ENCODE measurements around the gene CHSY1.

DNA sequence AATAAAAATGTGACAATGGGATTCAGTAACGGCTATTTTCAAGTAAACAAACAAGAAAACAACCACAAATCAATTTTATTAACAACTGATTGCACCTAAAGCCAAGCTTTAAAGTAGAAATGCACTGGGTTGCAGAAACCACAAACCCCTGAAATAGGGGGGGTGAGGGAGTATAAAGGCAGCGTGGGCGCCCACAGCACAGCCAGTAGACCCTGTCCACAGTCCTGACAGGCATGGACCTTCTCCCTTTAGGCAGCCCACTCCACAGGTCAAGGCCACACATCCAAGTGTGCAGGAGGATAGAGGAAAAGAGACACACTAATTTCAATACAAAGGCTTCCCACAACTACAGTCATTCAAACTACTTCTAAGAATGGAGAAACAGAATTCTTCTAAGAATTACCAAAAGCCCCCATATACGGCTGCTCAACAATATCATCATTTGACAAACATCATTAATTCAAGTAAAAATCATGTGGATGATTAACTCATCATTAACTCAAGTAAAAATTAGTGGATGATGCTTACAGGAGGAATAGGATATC, 48.7 kb downstream of the CHSY1 start:
- TF ChIP-seq, protein P1, sequence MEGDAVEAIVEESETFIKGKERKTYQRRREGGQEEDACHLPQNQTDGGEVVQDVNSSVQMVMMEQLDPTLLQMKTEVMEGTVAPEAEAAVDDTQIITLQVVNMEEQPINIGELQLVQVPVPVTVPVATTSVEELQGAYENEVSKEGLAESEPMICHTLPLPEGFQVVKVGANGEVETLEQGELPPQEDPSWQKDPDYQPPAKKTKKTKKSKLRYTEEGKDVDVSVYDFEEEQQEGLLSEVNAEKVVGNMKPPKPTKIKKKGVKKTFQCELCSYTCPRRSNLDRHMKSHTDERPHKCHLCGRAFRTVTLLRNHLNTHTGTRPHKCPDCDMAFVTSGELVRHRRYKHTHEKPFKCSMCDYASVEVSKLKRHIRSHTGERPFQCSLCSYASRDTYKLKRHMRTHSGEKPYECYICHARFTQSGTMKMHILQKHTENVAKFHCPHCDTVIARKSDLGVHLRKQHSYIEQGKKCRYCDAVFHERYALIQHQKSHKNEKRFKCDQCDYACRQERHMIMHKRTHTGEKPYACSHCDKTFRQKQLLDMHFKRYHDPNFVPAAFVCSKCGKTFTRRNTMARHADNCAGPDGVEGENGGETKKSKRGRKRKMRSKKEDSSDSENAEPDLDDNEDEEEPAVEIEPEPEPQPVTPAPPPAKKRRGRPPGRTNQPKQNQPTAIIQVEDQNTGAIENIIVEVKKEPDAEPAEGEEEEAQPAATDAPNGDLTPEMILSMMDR (IDR thresholded peaks at IDR 0.05): no peak
- TF ChIP-seq POLR2A (IDR thresholded peaks at IDR 0.05): no peak
